Measurements from ENCODE around the gene EPOP. TPM values are rescaled to one million over a fixed set of nuclear protein-coding genes. Genes with fewer than 3 reads are reported as not detected.

EPOP gene
- total and polyA plus RNA-seq, 2 of the 8 experiments (the other 6 are each of a cell fraction or from before 2014, with no cell fraction given), result 1.5 to 3.3 TPM

DNA sequence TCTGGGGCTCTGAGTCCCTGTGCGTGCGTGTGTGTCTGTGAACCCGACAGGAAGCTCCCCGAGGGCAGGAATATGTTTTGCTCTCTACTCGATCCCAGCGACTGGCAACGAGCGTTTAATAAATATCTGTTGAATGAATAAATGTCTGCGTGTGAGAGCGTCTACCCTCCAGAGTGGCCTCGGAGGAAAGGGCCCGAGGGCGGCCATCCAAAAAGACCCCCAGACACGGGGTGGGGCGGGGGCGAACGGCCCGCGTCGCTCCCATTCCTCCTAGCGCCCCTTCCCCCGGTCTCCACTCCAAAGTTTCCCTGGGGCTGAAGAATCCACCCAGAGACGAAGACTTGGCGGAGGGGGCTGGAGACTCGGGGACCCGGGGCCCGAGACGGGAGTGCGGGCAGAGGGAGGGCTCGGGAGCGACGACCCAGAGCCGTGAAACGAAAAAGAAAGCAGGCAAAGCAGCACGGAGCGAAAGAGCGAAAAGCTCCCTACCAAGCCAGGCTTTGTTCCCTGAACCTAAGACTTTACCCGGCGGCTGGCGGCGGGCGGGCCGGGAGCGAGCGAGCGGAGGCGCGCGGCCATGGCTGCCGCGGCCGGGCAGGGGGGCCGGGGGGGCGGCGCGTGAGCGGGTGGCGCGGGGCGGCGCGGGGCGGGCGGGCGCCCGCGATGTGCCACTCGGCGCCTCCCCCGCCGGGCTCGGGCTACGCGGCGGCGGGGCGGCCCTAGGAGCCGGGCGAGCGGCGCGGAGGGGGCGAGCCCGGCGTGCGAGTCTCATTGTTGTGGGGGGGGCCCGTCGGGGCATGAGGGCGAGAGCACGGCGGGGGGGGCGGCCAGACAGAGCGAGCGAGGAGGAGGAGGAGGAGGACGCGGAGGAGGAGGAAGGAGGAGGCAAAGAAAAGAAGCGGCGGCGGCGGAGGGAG is 30.1 kb upstream of the EPOP start, which contains the start of gene MLLT6 (continued):
- TF ChIP-seq, protein P1, sequence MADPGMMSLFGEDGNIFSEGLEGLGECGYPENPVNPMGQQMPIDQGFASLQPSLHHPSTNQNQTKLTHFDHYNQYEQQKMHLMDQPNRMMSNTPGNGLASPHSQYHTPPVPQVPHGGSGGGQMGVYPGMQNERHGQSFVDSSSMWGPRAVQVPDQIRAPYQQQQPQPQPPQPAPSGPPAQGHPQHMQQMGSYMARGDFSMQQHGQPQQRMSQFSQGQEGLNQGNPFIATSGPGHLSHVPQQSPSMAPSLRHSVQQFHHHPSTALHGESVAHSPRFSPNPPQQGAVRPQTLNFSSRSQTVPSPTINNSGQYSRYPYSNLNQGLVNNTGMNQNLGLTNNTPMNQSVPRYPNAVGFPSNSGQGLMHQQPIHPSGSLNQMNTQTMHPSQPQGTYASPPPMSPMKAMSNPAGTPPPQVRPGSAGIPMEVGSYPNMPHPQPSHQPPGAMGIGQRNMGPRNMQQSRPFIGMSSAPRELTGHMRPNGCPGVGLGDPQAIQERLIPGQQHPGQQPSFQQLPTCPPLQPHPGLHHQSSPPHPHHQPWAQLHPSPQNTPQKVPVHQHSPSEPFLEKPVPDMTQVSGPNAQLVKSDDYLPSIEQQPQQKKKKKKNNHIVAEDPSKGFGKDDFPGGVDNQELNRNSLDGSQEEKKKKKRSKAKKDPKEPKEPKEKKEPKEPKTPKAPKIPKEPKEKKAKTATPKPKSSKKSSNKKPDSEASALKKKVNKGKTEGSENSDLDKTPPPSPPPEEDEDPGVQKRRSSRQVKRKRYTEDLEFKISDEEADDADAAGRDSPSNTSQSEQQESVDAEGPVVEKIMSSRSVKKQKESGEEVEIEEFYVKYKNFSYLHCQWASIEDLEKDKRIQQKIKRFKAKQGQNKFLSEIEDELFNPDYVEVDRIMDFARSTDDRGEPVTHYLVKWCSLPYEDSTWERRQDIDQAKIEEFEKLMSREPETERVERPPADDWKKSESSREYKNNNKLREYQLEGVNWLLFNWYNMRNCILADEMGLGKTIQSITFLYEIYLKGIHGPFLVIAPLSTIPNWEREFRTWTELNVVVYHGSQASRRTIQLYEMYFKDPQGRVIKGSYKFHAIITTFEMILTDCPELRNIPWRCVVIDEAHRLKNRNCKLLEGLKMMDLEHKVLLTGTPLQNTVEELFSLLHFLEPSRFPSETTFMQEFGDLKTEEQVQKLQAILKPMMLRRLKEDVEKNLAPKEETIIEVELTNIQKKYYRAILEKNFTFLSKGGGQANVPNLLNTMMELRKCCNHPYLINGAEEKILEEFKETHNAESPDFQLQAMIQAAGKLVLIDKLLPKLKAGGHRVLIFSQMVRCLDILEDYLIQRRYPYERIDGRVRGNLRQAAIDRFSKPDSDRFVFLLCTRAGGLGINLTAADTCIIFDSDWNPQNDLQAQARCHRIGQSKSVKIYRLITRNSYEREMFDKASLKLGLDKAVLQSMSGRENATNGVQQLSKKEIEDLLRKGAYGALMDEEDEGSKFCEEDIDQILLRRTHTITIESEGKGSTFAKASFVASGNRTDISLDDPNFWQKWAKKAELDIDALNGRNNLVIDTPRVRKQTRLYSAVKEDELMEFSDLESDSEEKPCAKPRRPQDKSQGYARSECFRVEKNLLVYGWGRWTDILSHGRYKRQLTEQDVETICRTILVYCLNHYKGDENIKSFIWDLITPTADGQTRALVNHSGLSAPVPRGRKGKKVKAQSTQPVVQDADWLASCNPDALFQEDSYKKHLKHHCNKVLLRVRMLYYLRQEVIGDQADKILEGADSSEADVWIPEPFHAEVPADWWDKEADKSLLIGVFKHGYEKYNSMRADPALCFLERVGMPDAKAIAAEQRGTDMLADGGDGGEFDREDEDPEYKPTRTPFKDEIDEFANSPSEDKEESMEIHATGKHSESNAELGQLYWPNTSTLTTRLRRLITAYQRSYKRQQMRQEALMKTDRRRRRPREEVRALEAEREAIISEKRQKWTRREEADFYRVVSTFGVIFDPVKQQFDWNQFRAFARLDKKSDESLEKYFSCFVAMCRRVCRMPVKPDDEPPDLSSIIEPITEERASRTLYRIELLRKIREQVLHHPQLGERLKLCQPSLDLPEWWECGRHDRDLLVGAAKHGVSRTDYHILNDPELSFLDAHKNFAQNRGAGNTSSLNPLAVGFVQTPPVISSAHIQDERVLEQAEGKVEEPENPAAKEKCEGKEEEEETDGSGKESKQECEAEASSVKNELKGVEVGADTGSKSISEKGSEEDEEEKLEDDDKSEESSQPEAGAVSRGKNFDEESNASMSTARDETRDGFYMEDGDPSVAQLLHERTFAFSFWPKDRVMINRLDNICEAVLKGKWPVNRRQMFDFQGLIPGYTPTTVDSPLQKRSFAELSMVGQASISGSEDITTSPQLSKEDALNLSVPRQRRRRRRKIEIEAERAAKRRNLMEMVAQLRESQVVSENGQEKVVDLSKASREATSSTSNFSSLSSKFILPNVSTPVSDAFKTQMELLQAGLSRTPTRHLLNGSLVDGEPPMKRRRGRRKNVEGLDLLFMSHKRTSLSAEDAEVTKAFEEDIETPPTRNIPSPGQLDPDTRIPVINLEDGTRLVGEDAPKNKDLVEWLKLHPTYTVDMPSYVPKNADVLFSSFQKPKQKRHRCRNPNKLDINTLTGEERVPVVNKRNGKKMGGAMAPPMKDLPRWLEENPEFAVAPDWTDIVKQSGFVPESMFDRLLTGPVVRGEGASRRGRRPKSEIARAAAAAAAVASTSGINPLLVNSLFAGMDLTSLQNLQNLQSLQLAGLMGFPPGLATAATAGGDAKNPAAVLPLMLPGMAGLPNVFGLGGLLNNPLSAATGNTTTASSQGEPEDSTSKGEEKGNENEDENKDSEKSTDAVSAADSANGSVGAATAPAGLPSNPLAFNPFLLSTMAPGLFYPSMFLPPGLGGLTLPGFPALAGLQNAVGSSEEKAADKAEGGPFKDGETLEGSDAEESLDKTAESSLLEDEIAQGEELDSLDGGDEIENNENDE (IDR thresholded peaks at IDR 0.05; ENCODE audit: insufficient replicate concordance, low read length), result no peak
- TF ChIP-seq SUZ12 (IDR thresholded peaks at IDR 0.05; ENCODE audit: low read length), result peak; percentile 32; the same call in 1 of the 2 replicates
- no peak for TF ChIP-seq CBX5 (IDR thresholded peaks at IDR 0.05; ENCODE audit: low read depth, low read length)
- TF ChIP-seq YY1 (IDR thresholded peaks at IDR 0.05; ENCODE audit: low read depth, low read length), result no peak; the same call in 1 of the 2 replicates
- TF ChIP-seq HDAC6 (IDR thresholded peaks at IDR 0.05; ENCODE audit: low read depth, low read length), result no peak
- TF ChIP-seq TBP (IDR thresholded peaks at IDR 0.05; ENCODE audit: low read depth, low read length), result no peak
- TF ChIP-seq EP300 (IDR thresholded peaks at IDR 0.05; ENCODE audit: borderline replicate concordance in 1 of 2, low read depth in 2 of 2, low read length in 2 of 2), result no peak
- 0 out of 4 replicates have a peak, but pooled peaks of 1 of the 2 experiments have one; percentile 30 for TF ChIP-seq SIN3A (conservative IDR thresholded peaks at IDR 0.05 in 1 of 2, IDR thresholded peaks at IDR 0.05 in 1 of 2; ENCODE audit: low read depth in 1 of 2, low read length in 2 of 2)
- no peak for TF ChIP-seq SP4 (IDR thresholded peaks at IDR 0.05; ENCODE audit: low read length)
